CD4-positive, alpha-beta T cell treated with Interleukin-15 for 4 hours (primary cell): ENCODE measurements around the gene KRT5.
"Not testable (repeated sequence)": the region's sequence is repeated elsewhere in the genome, so short reads cannot be mapped to it uniquely, and the experiment has no call there.

Experiments used
- DNase-seq: peaks from one replicate; pipeline ENCODE4 v3.0.0-alpha.2; 2020; ENCODE audit warnings: low spot score

Gene KRT5

GRCh38 chr12:52519387-52519703 lies 849 bp downstream of the KRT5 start:
- no peak for DNase-seq

DNA sequence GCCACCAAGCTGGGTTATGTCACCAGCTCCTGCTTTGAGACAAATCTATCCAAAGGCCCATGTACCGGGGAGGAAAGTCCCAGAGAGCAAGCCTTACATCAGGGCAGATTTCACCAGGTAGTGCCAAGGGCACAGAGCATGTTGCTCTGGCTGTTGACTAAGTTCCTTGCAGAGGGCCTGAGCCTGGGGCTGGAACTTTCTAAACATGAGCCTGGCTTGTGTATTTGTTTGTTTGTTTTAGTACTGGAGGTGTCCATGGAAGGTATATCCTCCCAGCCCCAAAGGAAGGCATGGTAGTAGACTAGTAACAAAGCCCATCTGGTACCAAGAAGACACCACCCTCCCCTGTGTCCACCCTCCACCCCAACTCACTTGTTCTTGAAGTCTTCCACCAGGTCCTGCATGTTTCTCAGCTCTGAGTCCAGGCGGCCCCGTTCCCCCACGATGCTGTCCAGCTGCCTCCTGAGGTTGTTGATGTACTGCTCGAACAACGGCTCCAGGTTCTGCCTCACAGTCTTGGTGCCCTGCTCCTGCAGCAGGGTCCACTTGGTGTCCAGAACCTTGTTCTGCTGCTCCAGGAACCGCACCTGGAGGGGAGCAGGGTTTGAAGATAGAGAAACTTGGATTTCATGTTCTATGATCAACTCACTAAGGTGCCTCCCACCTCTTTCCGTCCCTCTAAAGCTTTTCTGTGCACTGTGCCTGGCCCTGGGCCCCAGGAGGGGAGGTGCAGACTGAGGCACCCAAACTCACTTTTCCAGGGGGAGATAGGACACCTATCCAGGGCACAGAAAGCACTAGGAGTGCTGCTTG lies 1.4 kb downstream of the KRT5 start:
- DNase-seq = no peak

DNA sequence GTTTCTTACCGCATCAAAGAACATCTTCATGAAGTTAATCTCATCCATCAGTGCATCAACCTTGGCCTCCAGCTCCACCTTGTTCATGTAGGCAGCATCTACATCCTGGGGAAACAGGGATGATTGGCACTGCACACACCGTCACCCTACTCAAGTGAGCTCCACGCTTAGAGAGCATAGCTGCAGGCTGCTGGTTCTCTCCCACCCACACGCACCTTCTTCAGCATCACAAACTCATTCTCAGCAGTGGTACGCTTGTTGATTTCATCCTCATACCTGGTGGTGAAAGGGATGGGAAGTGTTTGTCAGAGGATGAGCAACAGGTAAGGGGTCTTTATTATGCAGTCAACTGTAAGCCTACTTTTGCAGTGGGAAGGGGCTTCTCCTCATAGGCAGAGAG lies 2.3 kb downstream of the KRT5 start:
- no peak for DNase-seq

GRCh38 chr12:52517005-52517835 lies 3.0 kb downstream of the KRT5 start:
- no peak for DNase-seq

DNA sequence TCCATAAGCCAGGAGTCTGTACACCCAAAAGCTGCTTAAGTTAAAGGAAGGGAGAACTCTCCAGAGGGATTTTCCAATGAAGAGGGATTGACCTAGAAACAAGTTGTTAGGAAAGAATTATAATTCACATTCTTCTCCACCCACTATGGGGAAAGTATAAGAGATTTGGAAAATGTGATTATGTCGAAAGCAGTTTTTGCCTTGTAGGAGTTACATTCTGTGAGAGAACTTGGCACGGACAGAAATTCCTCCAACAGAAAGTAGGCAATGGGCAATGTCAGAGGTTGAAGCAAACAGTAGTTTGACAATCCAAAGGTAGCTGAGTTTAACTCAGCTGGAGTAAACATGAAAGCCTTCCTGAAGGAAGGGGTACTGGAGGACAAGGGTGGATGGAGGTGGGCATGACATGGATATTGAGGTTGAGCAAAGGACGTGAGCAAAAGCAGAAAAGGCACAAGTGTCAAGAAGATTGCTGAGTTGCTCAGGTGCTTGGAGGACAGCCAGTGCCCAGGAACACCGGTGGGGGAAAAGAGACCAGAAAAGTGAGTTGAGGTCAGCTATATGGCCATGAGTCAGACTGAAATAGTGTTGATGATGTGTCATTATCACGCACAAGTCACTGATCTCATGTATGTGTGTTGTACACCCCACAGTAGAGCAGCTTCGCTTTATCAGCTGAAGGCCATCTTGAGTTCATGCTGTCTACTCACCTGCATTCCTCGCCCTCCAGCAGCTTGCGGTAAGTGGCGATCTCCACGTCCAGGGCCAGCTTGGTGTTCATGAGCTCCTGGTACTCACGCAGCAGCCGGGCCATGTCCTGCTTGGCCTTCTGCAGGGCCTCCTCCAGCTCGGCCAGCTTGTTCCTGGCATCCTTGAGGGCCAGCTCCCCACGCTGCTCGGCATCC lies 4.0 kb downstream of the KRT5 start:
- DNase-seq = no peak

- no peak for DNase-seq
Measured at GRCh38 chr12:52515319-52515646, 4.9 kb downstream of the KRT5 start.

GRCh38 chr12:52514471-52515318 lies 5.5 kb downstream of the KRT5 start:
- no peak for DNase-seq

DNA sequence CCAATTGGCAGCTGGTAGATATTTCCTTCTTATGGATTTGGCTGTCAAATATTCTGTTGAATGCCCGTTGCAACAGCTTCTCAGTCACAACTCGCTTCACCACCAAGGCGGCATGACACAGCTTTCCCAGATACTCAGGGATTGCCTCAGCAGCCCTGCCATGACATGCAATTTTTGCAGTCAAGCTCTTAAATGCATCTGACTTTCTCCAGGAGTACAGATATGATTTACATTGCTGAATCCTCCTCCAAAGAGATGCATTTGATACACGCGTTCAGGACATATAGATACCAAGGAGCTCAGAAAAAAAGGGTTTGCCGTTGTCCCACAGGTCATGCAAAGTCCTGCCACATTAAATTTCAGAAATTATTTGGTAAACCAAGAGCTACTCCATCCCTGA lies 6.5 kb downstream of the KRT5 start:
- no peak for DNase-seq

DNA sequence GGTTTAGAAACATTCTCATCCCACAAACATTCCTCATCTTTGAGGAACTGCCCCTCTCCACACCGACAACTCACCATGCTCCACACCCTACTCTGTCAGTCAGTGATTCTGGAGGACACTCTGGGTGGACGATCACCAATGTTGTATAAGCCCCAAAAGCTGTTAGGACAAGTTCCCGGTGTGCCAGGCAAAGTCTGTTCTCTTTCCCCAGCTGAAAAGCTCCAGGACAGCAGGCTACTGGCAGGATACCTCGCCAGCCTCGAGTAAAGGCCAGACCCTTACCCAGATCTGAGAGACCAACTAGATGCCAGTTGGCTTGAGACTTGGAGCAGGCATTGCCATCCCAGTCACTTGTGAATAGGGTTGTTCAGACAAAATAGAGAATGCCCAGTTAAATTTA lies 12.0 kb downstream of the KRT5 start:
- no peak for DNase-seq

DNA sequence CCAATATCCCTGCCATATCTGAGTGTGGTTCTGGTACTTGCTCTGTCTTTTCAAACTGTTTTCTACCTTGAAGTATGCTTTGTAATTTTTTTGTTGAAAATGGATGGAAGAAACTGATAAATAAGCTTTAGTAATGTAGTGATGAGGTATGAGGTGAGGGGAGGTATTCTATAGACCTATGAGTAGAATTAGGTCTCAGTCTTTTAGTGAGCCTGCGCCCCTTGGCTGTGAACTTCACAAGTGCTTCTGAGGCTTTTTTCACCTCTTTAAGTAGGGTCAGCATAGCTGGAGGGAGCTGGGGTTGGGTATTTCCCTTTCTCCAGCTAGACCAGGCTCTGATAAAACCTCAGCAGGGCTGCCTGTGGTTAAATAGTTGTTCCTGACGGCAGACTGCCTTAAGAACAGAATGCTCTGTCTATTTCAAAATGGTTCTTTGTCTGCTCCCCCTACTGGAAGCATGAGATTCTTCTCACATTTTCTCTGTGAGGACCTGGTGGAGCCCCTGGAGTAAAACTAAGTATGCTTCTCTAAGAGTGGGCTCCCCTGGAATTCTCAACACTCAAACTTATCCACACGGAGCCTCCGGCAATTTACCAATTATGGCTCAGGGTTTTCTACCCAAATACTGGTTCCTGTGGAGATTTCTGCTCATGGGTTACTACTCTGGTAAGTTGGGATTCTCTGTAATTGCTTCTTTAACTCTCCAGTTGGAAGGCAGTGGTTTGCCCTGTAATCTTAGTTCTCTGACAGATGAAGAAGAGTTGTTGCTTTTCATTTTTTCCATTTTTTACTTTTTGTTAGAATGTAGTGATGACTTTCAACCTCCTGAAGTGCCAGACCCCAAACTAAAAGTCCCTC lies 13.1 kb downstream of the KRT5 start:
- DNase-seq = peak; percentile 25

DNA sequence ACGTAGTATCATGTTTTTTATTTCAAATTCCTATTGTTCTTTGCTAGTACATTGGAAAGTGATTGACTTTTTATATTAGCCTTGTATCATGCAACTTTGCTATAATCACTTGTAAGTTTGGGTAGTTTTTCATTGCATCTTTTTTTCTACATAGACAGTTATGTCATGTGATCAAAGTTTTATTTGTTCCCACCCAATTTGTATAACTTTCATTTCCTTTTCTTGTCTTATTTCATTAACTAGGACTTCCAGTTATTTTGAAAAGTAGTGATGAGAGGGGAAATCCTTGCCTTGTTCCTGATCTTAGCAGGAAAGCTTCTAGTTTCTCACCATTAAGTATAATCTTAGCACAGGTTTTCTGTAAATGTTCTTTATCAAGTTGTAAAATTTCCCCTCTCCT lies 17.3 kb downstream of the KRT5 start:
- no peak for DNase-seq

DNA sequence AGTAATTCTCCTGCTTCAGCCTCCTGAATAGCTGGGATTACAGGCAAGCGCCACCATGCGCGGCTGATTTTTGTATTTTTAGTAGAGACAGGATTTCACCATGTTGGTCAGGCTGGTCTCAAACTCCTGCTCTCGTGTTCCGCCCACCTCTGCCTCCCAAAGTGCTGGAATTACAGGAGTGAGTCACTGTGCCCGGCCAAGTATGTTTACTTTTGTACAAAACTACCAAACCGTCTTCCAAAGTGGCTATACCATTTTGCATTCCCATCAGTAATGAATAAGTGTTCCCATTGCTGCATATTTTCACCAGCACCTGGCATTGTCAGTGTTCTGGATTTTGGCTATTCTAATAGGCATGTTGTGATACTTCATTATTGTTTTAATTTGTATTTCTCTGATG lies 18.7 kb downstream of the KRT5 start:
- DNase-seq = no peak

DNA sequence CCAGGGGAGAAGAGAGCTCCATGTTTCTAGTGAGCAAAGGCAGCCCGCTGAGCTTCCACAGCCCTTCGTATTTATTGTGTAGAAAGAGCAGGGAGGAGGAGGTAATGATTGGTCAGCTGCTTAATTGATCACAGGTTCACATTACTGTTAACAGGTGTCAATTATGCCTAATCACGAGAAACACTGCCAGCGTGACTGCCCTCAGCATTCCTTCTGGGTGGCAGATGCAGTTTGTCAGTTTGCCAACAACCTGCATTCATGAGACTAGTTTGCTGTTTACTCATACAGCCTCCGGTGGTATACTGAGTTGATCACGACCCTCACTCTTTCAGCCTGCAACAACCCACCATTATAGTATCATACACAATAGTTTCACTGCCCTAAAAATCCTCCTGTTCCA lies 19.6 kb downstream of the KRT5 start:
- DNase-seq = not testable (repeated sequence)

DNA sequence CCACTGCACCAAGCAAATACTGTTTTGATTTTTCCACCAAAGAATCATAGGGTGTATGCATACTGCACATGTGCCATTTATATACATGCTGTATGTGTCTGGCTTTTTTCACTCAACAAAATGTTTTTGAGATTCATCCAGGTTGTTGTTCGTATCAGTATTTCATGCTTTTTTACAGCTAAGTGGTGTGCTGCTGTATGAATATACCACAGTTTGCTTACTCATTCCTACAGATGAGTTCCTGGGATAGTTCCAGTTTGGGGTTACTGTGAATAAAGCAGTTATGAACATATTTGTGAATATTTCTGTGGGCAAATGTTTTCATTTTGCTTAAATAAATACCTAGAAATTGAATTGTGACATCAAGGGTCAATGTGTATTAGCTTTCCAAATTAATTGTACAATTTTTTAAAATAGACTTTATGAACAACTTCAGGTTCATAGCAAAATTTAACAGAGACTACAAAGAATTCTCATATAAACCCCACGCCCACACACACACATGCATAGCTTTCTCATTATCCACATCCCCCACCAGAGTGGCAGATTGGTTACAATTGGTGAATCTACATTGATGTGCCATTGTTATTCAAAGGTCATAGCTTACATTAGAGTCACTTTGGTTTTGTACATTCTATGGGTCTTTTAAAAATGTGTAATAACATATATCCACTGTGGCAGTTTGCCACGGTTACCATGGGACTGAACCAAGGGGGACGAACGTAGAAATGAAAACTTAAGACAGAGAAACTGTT lies 20.2 kb downstream of the KRT5 start:
- DNase-seq = no peak

DNA sequence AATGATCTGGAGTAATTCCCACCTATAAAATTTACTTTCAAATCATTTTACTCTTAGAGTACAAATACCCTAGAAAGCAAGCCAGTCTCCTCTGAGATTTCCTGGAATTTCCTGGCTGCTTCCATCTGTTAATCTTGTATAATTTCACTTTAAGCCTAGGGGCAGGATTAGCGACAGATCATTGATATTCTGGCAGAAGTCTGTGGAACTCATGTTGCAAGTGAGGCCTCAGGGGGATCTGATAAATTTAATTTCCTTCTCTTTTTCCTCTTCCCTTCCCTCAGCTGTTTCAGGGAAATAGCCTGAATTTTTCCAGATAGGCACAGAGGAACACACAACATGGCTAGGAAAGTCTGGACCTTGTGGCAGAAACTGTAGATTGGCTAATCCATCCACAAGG lies 21.2 kb downstream of the KRT5 start:
- DNase-seq = no peak

DNA sequence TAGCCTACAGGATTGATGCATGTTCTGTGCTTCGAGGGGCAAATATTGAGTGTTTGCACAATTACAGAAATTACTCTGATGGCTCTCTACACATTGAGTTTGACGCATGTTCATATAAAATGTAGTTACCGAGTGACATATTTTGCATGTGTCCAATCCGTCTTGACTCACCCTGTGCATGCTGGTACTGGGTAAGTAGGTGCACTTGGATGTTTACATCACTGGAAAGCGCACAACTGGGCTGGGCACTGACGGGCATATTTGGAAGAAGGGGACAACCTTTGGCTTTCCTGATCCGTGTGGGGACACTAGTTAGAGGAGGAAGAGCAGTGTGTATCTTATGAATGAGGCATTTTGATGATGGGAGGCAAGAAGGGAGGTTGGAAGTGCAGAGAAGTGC lies 22.2 kb downstream of the KRT5 start:
- DNase-seq = no peak

- no peak for DNase-seq
Measured at GRCh38 chr12:52496590-52497071, 23.6 kb downstream of the KRT5 start.

DNA sequence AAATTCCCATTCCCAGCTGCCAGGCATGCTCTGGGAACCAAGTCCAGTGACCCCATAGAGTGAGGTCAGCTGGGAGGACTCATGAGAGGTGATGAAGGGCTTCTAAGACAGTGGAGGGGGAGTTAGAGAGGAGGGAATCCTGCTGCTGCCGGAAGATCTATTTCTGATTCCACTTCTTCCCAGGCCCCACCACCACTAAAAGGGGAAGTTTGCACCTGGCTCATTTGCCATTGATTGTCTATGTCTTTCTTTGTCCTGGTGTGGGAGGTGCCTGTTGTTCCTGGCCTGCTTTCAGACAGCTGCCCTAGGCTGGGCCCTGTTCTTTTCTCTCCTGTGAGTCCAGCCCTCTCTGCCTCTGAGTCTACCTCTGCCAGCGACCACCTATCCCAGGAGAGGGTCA lies 24.1 kb downstream of the KRT5 start:
- DNase-seq = no peak

GRCh38 chr12:52495389-52495788 lies 24.8 kb downstream of the KRT5 start:
- no peak for DNase-seq

DNA sequence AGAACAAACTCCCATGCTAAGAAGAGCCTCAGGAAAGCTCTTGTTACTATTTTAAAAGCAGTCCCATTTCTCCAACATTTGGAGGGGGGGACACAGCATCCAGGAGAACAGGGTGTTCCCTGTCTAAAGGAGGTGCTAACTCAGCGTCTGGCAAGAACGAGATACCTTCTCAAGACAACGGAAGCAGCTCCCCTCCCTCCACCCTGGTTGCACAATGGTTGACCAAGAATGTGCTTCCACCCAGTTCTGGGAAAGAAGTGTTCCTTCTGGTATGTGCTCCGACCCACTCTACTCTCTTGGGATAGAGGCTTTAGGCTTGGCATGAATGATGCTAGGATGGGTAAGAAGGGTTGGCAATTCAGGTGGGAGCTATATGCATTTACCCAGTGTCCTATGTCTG lies 25.7 kb downstream of the KRT5 start:
- no peak for DNase-seq
